ENCODE measurements around the gene CDK5RAP2.
"Not testable (repeated sequence)": the region's sequence is repeated elsewhere in the genome, so short reads cannot be mapped to it uniquely, and the experiment has no call there.

CDK5RAP2 gene

DNA sequence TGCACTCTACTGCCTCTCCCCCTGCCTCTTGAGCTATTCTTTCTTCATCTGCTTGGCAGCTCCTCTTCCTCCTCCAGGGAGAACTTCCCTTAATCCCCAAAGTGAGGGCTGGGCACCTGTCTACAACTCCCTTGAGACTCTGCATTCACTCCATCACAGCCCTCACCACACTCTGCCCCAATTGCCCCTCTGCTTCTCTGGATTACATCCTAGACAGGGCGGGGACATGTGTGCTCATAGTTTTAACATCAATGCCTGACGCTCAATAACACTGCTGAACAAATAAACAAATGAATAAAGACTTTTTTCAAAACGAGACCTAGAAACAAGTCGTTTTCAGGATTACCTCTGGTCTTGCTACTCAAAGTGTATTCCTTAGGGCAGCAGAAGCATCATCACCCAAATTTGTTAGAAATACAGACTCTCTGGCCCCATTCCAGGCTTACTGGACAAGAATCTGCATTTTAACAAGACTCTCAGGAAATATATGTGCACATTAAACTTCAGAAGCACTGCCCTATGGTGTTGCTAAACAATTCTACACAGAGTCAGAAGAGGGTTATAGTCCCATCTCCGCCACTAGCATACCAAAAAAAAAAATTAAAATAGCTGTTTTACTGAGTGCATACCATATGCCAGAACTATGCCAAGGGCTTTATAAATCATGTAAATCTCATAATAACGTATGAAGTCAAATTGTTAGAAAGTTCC lies 115.6 kb downstream of the CDK5RAP2 start:
- Mint-ChIP-seq H3K36me3 (ENCODE audit: low read depth) (peaks cover 53% of the 10 kb centered on the region), H3K27me3 (ENCODE audit: low read depth, poor library complexity) (no peaks in the 10 kb centered on the region), H3K4me3 (no peak overlapping the region), H3K4me1 (peaks cover 4% of the 10 kb centered on the region), H3K27ac (no peak overlapping the region), H3K9me3 (no peaks in the 10 kb centered on the region)
- no peak for TF ChIP-seq CTCF (IDR thresholded peaks at IDR 0.05)
- no peak for DNase-seq

GRCh38 chr9:120463765-120464164 lies 116.2 kb downstream of the CDK5RAP2 start:
- Mint-ChIP-seq H3K36me3 (ENCODE audit: low read depth) (peaks cover 53% of the 10 kb centered on the region), H3K4me1 (peaks cover 4% of the 10 kb centered on the region), H3K4me3 (no peak overlapping the region), H3K27ac (no peak overlapping the region), H3K9me3 (no peaks in the 10 kb centered on the region), H3K27me3 (ENCODE audit: low read depth, poor library complexity) (no peaks in the 10 kb centered on the region)
- no peak for TF ChIP-seq CTCF (IDR thresholded peaks at IDR 0.05)
- no peak for DNase-seq

- not testable (repeated sequence) for H3K27me3 Mint-ChIP-seq (ENCODE audit: low read depth, poor library complexity); H3K4me3 Mint-ChIP-seq; H3K4me1 Mint-ChIP-seq; H3K27ac Mint-ChIP-seq; DNase-seq; H3K9me3 Mint-ChIP-seq
- peaks cover 62% of the 10 kb centered on the region for H3K36me3 Mint-ChIP-seq (ENCODE audit: low read depth)
These were observed 118.3 kb downstream of the CDK5RAP2 start for GRCh38 chr9:120461677-120462076.

DNA sequence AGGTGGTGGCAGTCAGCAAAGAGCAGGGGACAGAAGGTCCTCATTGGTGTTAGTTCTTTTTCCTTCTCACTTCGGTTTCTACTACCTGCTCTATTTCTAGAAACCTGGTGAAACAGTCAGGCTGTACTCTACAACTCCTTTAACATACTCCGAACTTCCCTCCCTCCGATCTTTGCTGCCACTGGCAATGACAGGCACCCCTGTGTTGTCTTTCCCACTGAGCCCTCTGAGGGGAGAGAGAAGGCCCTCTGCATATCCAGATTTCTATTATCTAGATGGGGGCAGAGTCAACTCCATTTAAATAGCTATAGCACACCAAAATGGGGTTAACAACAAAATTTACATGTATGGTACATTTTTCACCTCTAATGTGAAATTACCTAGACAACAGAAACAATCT lies 123.7 kb downstream of the CDK5RAP2 start:
- TF ChIP-seq CTCF (IDR thresholded peaks at IDR 0.05) = no peak
- Mint-ChIP-seq H3K27ac (no peak overlapping the region), H3K9me3 (no peaks in the 10 kb centered on the region), H3K4me1 (peaks cover 10% of the 10 kb centered on the region), H3K36me3 (ENCODE audit: low read depth) (peaks cover 56% of the 10 kb centered on the region), H3K4me3 (no peak overlapping the region), H3K27me3 (ENCODE audit: low read depth, poor library complexity) (no peaks in the 10 kb centered on the region)
- DNase-seq = no peak

- Mint-ChIP-seq H3K9me3 (no peaks in the 10 kb centered on the region), H3K27ac (no peak overlapping the region), H3K4me3 (no peak overlapping the region), H3K4me1 (peaks cover 6% of the 10 kb centered on the region), H3K27me3 (ENCODE audit: low read depth, poor library complexity) (no peaks in the 10 kb centered on the region), H3K36me3 (ENCODE audit: low read depth) (peaks cover 59% of the 10 kb centered on the region)
- TF ChIP-seq CTCF (IDR thresholded peaks at IDR 0.05) = no peak
- no peak for DNase-seq
These were observed 125.5 kb downstream of the CDK5RAP2 start for GRCh38 chr9:120454467-120454866.

DNA sequence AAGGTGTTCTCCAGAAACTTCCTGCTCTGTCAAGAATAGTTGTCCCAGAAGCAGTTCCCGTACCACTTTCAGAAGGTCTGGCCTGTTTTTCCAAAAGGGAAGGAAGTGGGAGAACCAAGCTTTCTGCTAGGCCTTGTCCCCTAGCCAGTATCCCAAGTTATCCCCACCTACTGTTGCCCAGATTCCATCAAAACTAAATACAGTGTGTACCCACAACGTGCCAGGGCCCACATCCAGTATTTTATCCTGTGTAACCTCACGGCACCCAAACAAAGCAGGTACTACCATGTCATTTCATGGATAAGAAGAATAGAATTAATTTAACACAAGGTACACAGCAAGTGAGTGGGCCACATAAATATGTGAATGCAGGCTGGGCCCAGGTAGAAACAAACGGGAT lies 126.2 kb downstream of the CDK5RAP2 start:
- no peak overlapping the region for H3K4me3 Mint-ChIP-seq
- no peak for TF ChIP-seq CTCF (IDR thresholded peaks at IDR 0.05)

More for the DNA sequence above, 126.2 kb downstream of the CDK5RAP2 start:
- Mint-ChIP-seq H3K27me3 (ENCODE audit: low read depth, poor library complexity) (no peaks in the 10 kb centered on the region), H3K27ac (no peak overlapping the region), H3K4me1 (peaks cover 6% of the 10 kb centered on the region), H3K9me3 (no peaks in the 10 kb centered on the region), H3K36me3 (ENCODE audit: low read depth) (peaks cover 60% of the 10 kb centered on the region)
- DNase-seq = no peak
